ENCODE measurements around the gene HAPLN2.

Gene HAPLN2

GRCh38 chr1:156664767-156665411 is 45.7 kb downstream of the HAPLN2 start:
- DNase-seq = peak; percentile 54 to 60

DNA sequence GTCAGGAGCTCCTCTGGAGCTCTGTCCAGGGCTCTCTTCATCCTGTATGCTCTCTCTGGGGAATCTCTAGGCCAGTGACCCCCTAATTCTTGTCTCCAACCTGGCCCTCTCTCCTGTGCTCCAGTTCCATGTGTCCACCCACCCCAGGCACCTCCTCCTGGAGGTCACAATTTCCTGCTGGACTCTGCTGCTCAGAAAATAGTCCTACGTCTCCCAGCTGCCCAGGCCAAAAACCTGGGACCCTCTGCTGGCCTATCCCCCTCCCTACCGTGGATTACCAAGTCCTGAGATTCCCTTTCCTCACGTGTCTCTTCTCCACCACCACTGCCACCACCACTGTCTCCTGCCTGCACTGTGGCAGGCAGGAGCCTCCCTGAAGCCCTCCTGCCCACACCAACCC is 46.3 kb downstream of the HAPLN2 start:
- no peak for DNase-seq

DNA sequence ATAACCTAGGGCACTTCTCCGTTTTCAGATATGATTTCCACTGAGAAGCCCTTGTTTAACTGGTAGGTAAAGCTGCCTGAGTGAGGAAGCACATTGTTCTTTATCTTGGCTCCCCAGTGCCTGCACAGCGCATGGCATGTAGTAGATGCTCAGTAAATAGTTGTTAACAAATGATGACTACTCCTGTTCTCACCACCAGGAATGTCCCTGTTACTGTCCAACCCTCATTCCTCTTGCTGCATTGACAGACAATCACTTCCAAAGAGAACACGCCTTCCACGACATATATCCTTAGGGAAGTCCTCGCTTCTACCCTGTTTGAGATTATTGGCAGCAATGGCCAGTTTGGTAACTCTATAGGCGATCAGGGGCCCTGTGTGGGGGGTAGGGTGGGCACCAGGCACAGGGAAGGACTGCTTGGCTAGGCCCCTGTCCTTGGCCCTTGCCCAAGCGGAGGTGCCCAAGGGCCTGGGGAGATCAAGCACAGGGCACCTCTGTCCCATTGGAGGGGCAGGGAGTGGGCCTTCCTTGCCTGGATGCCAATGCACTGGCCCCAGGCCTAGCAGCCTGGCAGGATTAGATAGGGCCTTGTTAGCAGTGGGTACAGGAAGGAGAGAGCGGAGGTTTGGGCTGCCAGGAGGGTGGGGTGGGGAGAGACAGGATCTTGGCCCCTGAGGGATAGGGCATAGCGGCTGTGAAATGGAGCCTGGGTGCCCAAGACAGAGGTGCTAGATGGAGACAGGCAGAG is 47.8 kb downstream of the HAPLN2 start:
- no peak for DNase-seq

DNA sequence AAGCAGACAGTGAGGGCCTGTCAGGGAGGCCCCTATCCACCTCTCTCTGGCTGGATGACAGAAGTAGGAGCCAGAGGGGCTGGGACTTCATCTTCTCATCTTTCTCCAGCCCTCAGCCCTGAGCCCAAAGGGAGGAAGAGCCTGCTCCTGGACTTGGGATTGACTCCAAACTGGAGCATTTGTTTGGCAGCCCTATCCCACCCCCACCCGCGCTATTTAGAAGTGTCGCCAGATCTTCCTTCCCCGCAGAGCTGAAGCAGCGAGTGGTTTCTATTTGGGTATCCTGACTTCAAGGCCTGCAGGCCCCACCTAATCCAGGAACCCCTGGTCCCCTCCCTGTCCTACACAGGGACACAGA is 48.4 kb downstream of the HAPLN2 start:
- DNase-seq = no peak

GRCh38 chr1:156667968-156668709 is 48.9 kb downstream of the HAPLN2 start:
- no peak for DNase-seq

GRCh38 chr1:156668801-156669637 is 49.8 kb downstream of the HAPLN2 start:
- no peak for DNase-seq

DNA sequence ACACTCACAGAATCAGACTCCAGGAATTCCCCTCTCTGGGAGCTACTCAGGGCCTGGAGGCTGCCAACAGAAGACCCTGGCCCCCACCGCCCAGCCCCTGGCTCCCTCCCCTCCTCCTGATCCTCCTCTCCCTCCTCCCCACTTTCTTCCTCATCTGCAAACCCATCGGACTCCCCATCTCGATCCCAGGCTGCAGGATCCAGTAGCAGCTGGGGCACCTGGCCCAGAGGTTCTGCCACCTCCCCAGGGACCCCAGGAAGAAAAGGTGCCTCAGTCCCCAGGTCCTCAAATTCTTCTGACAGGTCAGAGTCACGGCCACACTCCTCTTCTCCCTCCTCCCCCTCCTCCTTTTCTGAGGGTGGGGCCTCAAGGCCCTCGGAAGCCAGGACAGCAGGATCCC is 50.6 kb downstream of the HAPLN2 start:
- no peak for DNase-seq

- no peak for DNase-seq
Observed at GRCh38 chr1:156670359-156670758, 51.1 kb downstream of the HAPLN2 start.

DNA sequence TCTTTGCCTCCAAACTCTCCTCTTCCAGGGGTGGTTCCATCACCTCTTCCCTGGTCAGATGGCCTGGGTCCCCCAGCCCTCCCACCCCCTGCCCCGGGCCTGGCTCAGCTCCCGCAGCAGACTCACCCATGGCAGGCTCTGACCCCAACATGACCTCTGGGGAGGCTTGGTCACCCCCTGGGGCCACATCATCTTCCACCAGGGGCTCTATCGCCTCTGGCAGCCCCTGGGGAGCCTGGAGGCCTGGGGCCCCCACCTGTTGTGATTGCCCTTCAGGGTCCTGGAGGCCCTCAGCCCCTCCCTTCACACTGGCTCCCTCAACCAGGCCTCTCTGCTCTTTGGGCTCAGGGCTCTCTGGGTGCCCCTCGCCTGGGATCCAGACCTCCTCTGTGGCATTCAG is 51.6 kb downstream of the HAPLN2 start:
- DNase-seq = no peak

GRCh38 chr1:156671804-156672203 is 52.6 kb downstream of the HAPLN2 start:
- DNase-seq = no peak

DNA sequence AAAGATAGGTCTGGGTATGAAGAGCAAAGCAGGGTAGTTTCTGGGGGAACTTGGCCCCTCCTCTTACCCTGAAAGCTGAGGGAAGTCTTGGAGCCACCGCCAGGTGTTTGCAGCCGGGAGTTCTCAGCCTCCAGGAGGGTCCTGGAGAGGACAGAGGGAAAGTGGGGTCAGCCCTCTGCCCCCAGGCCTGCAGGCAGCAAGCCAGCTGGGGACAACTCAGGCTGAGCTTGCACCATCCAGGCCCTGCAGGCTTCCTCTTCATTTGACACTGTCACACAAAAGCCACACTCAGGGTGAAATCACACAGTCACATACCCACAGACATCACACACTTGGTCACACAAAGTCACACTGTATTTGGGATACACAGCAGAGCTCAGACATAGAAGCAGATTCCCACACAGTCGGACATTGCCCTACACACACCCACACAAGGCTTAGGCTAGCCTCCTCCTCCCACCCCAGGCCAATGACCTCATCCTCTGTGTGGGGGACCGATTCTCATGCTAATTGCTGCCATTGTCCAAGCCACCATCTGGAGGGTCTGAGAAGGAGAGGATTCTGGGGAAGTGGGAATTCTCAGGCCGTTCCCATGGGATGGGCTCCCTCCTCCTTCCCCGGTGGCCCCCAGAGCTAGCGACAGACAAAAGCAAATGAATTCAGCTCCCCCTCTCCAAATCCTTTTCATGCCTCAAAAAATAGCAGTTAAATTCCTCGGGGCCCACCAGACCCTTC is 54.3 kb downstream of the HAPLN2 start:
- DNase-seq = no peak
